ENCODE results near the gene NFS1. TPM values are rescaled to one million over a fixed set of nuclear protein-coding genes. Genes with fewer than 3 reads are reported as not detected.
A peak's percentile ranks its signal among the peaks of the same experiment; 100 is the strongest.

The NFS1 gene
- total RNA-seq, 5 donors from 2014 or later (not counting 1 experiment from before 2014, with no cell fraction given) = 17.7 to 33.5 (median 31.2) TPM

DNA sequence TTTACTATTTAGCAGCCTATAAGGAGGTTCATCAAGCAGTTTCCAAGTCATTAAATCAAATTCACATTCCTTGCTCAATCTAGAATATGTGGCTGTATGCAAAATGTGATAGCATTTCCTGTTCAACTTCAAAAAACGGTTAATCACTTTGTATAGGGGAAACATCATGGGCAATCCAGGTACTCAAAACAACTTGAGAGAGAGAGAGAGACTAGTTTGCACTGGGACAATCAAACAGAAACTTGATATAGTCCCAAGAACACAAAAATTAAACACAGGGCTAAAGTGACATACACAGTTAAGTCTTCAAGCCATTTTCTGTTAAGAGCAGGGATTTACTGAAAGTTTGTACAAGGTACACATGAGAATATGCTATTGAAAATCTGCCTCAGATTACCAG is 41.9 kb downstream of the NFS1 start:
- H3K9me3 ChIP-seq = no peaks in the 10 kb centered on the region
- H3K27me3 ChIP-seq (replicated peaks in 1 of 2; ENCODE audit: control insufficient read depth in 2 of 2, extremely low read depth in 1 of 2, insufficient read depth in 2 of 2, low read length in 1 of 2) = no peaks in the 10 kb centered on the region
- H3K36me3 ChIP-seq (ENCODE audit: control insufficient read depth in 2 of 2, extremely low read depth in 1 of 2, insufficient read depth in 1 of 2, low read length in 1 of 2) = peaks cover 9 to 38% of the 10 kb centered on the region in 2 donors
- ChIA-PET CTCF (no interaction called here), POLR2A (interaction anchor here (0.5 to 0.7 kb wide), 4 partner anchors 8 to 153 kb away, joined by 3 read pairs; partner anchors contain the start of gene RBM39 (in 1 of the 2))
- peak overlapping the region; percentile 31 for H3K27ac ChIP-seq (ENCODE audit: low read length)
- H3K27ac Mint-ChIP-seq = peak overlapping the region; percentile 20 to 24
- H3K4me1 Mint-ChIP-seq = peaks cover 56 to 60% (median 59%) of the 10 kb centered on the region in 3 donors
- H3K27me3 Mint-ChIP-seq = no peaks in the 10 kb centered on the region
- H3K4me1 ChIP-seq (ENCODE audit: control insufficient read depth in 1 of 2, extremely low read depth in 1 of 2, insufficient read depth in 2 of 2, low read length in 2 of 2) = peaks cover 40 to 45% of the 10 kb centered on the region in 2 experiments
- no peaks in the 10 kb centered on the region for H3K9me3 Mint-ChIP-seq
- peak overlapping the region; percentile 14 to 93 (median 56) for H3K4me3 Mint-ChIP-seq
- ATAC-seq (replicated peaks in 1 of 4) = peak in 1 of 4 experiments; percentile 45
- DNase-seq = peak in 1 of 35 experiments; percentile 23
- 0% methylated on average over 1 of the region's 1 CpG for WGBS (ENCODE audit: insufficient coverage)
- peaks cover 6% of the 10 kb centered on the region for H3K36me3 Mint-ChIP-seq
- H3K4me3 ChIP-seq (ENCODE audit: control insufficient read depth in 1 of 2, extremely low read depth in 1 of 2, low read length in 1 of 2) = no peak overlapping the region

DNA sequence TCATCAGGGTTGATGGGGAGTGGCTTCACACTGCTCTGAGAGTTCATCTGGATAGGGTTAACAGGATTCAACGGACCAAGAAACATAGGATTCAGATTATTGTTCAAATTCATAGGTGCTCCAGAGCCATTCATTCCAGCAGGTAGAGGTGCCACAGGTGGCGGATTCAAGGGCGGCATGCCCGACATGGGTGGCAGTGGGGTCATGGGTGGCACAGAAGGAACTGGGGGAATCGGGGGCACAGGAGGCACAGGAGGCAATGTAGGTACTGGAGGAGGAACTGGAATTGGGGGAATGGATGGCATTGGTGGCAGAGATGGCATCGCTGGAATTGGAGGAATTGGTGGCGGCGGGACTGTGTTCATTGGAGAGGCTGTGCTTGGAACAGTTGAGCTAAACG is 44.7 kb downstream of the NFS1 start:
- no peak overlapping the region for H3K27ac ChIP-seq (ENCODE audit: low read length)
- no peaks in the 10 kb centered on the region for H3K9me3 Mint-ChIP-seq
- H3K27me3 Mint-ChIP-seq = no peaks in the 10 kb centered on the region
- H3K4me3 ChIP-seq (ENCODE audit: control insufficient read depth in 1 of 2, extremely low read depth in 1 of 2, low read length in 1 of 2) = no peak overlapping the region
- H3K36me3 Mint-ChIP-seq = peaks cover 18% of the 10 kb centered on the region
- ATAC-seq (replicated peaks in 1 of 4) = no peak
- peaks cover 9 to 53% of the 10 kb centered on the region in 2 donors for H3K36me3 ChIP-seq (ENCODE audit: control insufficient read depth in 2 of 2, extremely low read depth in 1 of 2, insufficient read depth in 1 of 2, low read length in 1 of 2)
- CTCF ChIA-PET = interaction anchor here in 1 of 2 donors (2.4 kb wide), 1 partner anchor 35 kb away, joined by 7 read pairs; no protein-coding TSS in a partner anchor
- H3K9me3 ChIP-seq = no peaks in the 10 kb centered on the region
- H3K27ac Mint-ChIP-seq = no peak overlapping the region
- 96% methylated on average over 9 of the region's 9 CpGs for WGBS (ENCODE audit: insufficient coverage)
- no peak overlapping the region for H3K4me3 Mint-ChIP-seq
- POLR2A ChIA-PET = no interaction called here
- H3K4me1 Mint-ChIP-seq = peaks cover 49 to 57% (median 56%) of the 10 kb centered on the region in 3 donors
- no peaks in the 10 kb centered on the region for H3K27me3 ChIP-seq (replicated peaks in 1 of 2; ENCODE audit: control insufficient read depth in 2 of 2, extremely low read depth in 1 of 2, insufficient read depth in 2 of 2, low read length in 1 of 2)
- peaks cover 15 to 35% of the 10 kb centered on the region in 2 experiments for H3K4me1 ChIP-seq (ENCODE audit: control insufficient read depth in 1 of 2, extremely low read depth in 1 of 2, insufficient read depth in 2 of 2, low read length in 2 of 2)
- no peak for DNase-seq

DNA sequence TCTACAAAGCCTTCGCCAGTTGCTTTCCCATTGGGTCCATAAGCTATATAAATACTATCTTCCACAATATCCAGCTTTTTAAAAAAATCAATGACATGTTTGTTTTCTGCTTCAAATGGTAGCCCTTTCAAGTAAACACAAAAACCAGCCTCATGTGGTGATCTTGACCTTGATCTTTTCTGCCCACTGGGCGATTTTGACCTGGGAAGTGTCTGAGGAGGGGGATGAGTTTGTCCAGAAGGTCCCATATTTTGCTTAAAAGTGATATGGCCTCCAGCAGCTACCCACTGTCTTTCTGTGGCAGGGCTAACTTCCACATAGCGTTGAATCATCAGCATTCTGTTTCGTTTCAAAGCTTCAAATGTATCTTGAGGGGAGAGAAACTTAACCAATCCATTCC is 45.3 kb downstream of the NFS1 start:
- DNase-seq = no peak
- peaks cover 9 to 53% of the 10 kb centered on the region in 2 donors for H3K36me3 ChIP-seq (ENCODE audit: control insufficient read depth in 2 of 2, extremely low read depth in 1 of 2, insufficient read depth in 1 of 2, low read length in 1 of 2)
- Mint-ChIP-seq H3K4me3 (no peak overlapping the region), H3K27ac (no peak overlapping the region), H3K27me3 (no peaks in the 10 kb centered on the region), H3K4me1 (peaks cover 46 to 57% (median 56%) of the 10 kb centered on the region in 3 donors), H3K9me3 (no peaks in the 10 kb centered on the region), H3K36me3 (peaks cover 18% of the 10 kb centered on the region)
- POLR2A ChIA-PET = interaction anchor here in 1 of 2 donors (0.6 kb wide), 1 partner anchor 26 kb away, joined by 5 read pairs; no protein-coding TSS in a partner anchor
- peaks cover 10 to 35% of the 10 kb centered on the region in 2 experiments for H3K4me1 ChIP-seq (ENCODE audit: control insufficient read depth in 1 of 2, extremely low read depth in 1 of 2, insufficient read depth in 2 of 2, low read length in 2 of 2)
- no peaks in the 10 kb centered on the region for H3K27me3 ChIP-seq (replicated peaks in 1 of 2; ENCODE audit: control insufficient read depth in 2 of 2, extremely low read depth in 1 of 2, insufficient read depth in 2 of 2, low read length in 1 of 2)
- H3K27ac ChIP-seq (ENCODE audit: low read length) = no peak overlapping the region
- CTCF ChIA-PET = interaction anchor here in 1 of 2 donors (2.4 kb wide), 1 partner anchor 35 kb away, joined by 7 read pairs; no protein-coding TSS in a partner anchor
- 100% methylated on average over 1 of the region's 4 CpGs for WGBS (ENCODE audit: insufficient coverage)
- ATAC-seq (replicated peaks in 1 of 4) = no peak
- H3K4me3 ChIP-seq (ENCODE audit: control insufficient read depth in 1 of 2, extremely low read depth in 1 of 2, low read length in 1 of 2) = no peak overlapping the region
- no peaks in the 10 kb centered on the region for H3K9me3 ChIP-seq

DNA sequence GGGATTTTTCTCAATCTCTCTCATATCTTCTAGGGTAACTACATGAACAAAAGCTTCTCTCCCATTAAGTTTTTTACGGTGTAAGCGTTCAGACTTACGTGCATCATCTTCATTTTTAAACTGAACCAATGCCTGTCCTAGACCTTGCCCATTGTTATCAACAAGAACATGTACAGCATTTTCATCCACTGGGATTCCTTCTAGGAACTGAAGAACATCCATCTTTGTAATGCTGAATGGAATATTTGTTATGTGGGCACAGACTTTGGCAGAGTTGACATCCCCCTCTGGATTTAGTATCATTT is 45.8 kb downstream of the NFS1 start:
- Histone ChIP-seq H3K36me3 (ENCODE audit: control insufficient read depth in 2 of 2, extremely low read depth in 1 of 2, insufficient read depth in 1 of 2, low read length in 1 of 2) (peaks cover 9 to 53% of the 10 kb centered on the region in 2 donors), H3K27ac (ENCODE audit: low read length) (no peak overlapping the region), H3K27me3 (replicated peaks in 1 of 2; ENCODE audit: control insufficient read depth in 2 of 2, extremely low read depth in 1 of 2, insufficient read depth in 2 of 2, low read length in 1 of 2) (no peaks in the 10 kb centered on the region), H3K9me3 (no peaks in the 10 kb centered on the region), H3K4me1 (ENCODE audit: control insufficient read depth in 1 of 2, extremely low read depth in 1 of 2, insufficient read depth in 2 of 2, low read length in 2 of 2) (peaks cover 9 to 31% of the 10 kb centered on the region in 2 experiments), H3K4me3 (ENCODE audit: control insufficient read depth in 1 of 2, extremely low read depth in 1 of 2, low read length in 1 of 2) (no peak overlapping the region)
- Mint-ChIP-seq H3K27me3 (no peaks in the 10 kb centered on the region), H3K4me1 (peaks cover 45 to 60% (median 56%) of the 10 kb centered on the region in 3 donors), H3K4me3 (no peak overlapping the region), H3K36me3 (peaks cover 21% of the 10 kb centered on the region), H3K9me3 (no peaks in the 10 kb centered on the region), H3K27ac (no peak overlapping the region)
- DNase-seq = no peak
- ChIA-PET POLR2A (interaction anchor here in 1 of 2 donors (0.6 kb wide), 1 partner anchor 25 kb away, joined by 5 read pairs; no protein-coding TSS in a partner anchor), CTCF (no interaction called here)
- 100% methylated on average over 3 of the region's 3 CpGs for WGBS (ENCODE audit: insufficient coverage)
- ATAC-seq (replicated peaks in 1 of 4) = no peak

DNA sequence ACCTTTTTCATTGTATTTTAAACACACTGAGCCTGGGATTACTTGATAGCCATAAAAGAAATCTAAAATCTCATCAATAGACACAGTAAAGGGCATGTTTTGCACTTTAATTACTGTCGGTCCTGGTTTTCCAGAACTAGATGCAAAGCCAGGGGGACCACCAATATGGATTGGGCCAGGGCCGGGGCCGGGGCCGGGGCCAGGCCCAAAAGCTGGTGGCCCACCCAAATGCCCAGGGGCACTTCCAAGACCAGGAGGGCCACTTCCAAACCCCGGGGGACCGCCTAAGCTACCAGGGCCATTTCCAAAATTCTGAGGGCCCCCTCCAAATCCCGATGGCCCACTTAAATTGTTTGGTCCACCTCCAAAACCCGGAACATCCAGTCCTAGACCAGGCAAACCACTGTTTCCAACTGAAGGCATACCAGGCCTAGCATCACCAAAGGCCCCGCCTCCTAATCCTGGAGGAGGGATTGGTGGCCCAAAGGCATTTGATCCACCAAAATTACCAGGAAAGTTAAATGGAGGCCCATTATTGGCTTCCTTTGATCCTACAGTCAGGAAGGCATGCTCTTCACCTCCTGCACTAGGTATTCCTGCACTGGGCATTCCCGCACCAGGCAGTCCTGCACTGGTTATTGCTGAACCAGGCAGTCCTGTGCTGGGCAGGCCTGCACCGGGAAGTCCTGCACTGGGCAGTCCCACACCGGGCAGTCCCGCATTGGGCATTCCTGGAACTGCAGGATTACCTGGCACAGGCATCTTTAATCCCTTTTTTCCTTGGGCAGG is 46.3 kb downstream of the NFS1 start:
- DNase-seq = no peak
- no peak overlapping the region for H3K27ac ChIP-seq (ENCODE audit: low read length)
- ChIA-PET CTCF (no interaction called here), POLR2A (interaction anchor here in 1 of 2 donors (0.9 kb wide), 1 partner anchor 8 kb away, joined by 4 read pairs; no protein-coding TSS in a partner anchor)
- Mint-ChIP-seq H3K36me3 (peaks cover 23% of the 10 kb centered on the region), H3K9me3 (no peaks in the 10 kb centered on the region), H3K4me3 (no peak overlapping the region), H3K27ac (no peak overlapping the region), H3K4me1 (peaks cover 47 to 61% (median 57%) of the 10 kb centered on the region in 3 donors), H3K27me3 (no peaks in the 10 kb centered on the region)
- peaks cover 9 to 53% of the 10 kb centered on the region in 2 donors for H3K36me3 ChIP-seq (ENCODE audit: control insufficient read depth in 2 of 2, extremely low read depth in 1 of 2, insufficient read depth in 1 of 2, low read length in 1 of 2)
- ATAC-seq (replicated peaks in 1 of 4) = no peak
- H3K4me1 ChIP-seq (ENCODE audit: control insufficient read depth in 1 of 2, extremely low read depth in 1 of 2, insufficient read depth in 2 of 2, low read length in 2 of 2) = peaks cover 9 to 28% of the 10 kb centered on the region in 2 experiments
- no peaks in the 10 kb centered on the region for H3K27me3 ChIP-seq (replicated peaks in 1 of 2; ENCODE audit: control insufficient read depth in 2 of 2, extremely low read depth in 1 of 2, insufficient read depth in 2 of 2, low read length in 1 of 2)
- no peaks in the 10 kb centered on the region for H3K9me3 ChIP-seq
- WGBS (ENCODE audit: insufficient coverage) = 97% methylated on average over 8 of the region's 13 CpGs
- H3K4me3 ChIP-seq (ENCODE audit: control insufficient read depth in 1 of 2, extremely low read depth in 1 of 2, low read length in 1 of 2) = no peak overlapping the region

- no peak overlapping the region for H3K4me3 ChIP-seq (ENCODE audit: control insufficient read depth in 1 of 2, extremely low read depth in 1 of 2, low read length in 1 of 2)
- no peak for ATAC-seq (replicated peaks in 1 of 4)
- H3K4me3 Mint-ChIP-seq = no peak overlapping the region
- no peaks in the 10 kb centered on the region for H3K27me3 ChIP-seq (replicated peaks in 1 of 2; ENCODE audit: control insufficient read depth in 2 of 2, extremely low read depth in 1 of 2, insufficient read depth in 2 of 2, low read length in 1 of 2)
- no peaks in the 10 kb centered on the region for H3K9me3 ChIP-seq
- ChIA-PET POLR2A (interaction anchor here in 1 of 2 donors (0.5 to 0.9 kb wide), 2 partner anchors 8 to 45 kb away, joined by 4 to 5 read pairs; no protein-coding TSS in a partner anchor), CTCF (interaction anchor here in 1 of 2 donors (0.7 to 1.0 kb wide), 3 partner anchors 17 to 33 kb away, joined by 3 to 4 read pairs (median 4); no protein-coding TSS in a partner anchor)
- H3K36me3 ChIP-seq (ENCODE audit: control insufficient read depth in 2 of 2, extremely low read depth in 1 of 2, insufficient read depth in 1 of 2, low read length in 1 of 2) = peaks cover 9 to 53% of the 10 kb centered on the region in 2 donors
- peaks cover 40 to 59% (median 54%) of the 10 kb centered on the region in 3 donors for H3K4me1 Mint-ChIP-seq
- no peaks in the 10 kb centered on the region for H3K27me3 Mint-ChIP-seq
- DNase-seq = no peak
- H3K9me3 Mint-ChIP-seq = no peaks in the 10 kb centered on the region
- H3K27ac ChIP-seq (ENCODE audit: low read length) = no peak overlapping the region
- no peak overlapping the region for H3K27ac Mint-ChIP-seq
- H3K36me3 Mint-ChIP-seq = peaks cover 19% of the 10 kb centered on the region
- H3K4me1 ChIP-seq (ENCODE audit: control insufficient read depth in 1 of 2, extremely low read depth in 1 of 2, insufficient read depth in 2 of 2, low read length in 2 of 2) = peaks cover 2 to 22% of the 10 kb centered on the region in 2 experiments
These were observed 47.2 kb downstream of the NFS1 start for GRCh38 chr20:35651958-35652357.
